ENCODE measurements around the gene ESR1. TPM values are rescaled to one million over a fixed set of nuclear protein-coding genes. Genes with fewer than 3 reads are reported as not detected.

ESR1 gene
- total RNA-seq, 2 donors from 2014 or later = 2.4 to 3.9 TPM

DNA sequence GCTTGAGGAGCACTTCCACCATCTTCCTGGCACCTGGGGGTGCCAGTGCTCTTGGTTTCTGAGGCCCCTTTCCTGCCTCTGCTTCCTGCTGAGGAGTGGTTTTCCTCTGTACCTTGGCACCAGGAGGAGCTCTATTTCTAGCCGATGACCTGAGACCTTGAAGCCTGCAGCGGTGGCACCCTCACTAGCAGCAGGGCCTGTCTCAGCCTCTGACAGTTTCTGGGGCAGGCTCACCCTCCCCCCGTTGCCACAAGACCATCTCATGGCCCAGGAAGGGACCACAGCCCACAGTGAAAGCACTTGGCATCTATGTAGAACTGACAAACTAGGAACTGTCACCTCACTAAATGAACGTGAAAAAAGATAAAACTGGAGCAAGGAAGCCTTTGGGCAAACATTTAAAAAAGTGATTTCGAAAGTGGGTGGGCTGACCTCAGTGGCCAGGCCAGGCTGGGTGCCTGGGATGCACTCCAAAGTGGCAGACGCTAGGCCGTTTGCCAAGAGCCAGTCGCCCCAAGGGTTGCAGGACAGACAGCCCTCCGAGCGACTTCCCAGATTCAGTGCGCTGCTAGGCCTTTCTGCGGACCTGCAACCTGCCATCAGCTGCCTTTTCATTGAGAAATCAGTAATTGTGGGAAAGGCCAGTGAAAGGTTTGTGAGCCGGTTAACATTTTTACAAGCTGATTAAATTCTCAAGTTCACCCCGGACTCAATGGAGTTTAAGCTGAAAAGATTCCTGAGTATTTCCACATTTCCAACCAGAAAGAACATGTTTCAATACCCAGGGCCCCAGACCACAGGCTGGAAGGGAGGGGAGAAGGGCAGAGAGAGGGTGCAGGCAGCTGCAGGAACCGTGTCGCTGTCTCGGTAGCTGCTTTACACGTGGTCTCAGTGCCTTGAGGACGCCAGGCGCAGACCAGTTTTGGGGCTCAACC, 303.7 kb downstream of the ESR1 start:
- DNase-seq (no peak), ATAC-seq (no peak)

DNA sequence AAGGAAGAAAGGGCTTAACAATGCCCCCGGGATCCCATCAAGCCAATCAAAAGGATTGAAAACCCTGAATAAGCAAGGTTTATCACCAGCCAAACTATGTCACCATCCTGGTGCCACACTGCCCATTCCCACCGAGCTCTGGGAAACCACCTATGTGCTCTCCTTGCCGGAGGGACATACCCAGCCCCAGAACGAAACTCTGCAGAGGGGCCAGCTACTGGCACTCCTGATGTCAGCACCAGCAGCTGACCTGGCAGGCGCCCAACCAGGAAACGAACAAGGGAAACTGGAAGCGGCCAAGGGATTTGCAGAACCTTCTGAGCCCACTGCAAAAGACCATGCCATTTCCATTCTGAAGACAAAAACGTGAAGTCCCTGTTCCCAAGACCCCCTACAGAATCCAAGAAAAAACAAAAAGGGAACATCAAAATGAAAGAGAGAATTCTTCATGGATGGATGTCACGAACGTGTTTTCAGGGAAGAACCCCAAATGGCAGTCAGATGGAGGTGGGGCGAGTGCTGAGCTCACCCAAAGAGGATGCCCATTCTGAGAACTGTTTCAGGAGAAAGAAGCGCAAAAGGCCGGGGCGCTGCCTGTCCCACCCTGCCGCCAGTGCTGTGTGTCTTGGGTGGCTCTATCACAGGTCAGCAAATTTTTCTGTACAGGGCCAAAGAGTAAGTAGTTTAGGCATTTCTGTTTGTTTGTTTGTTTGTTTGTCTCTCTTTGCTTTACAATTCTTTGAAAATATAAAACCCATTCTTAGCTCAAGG, 305.2 kb downstream of the ESR1 start:
- Mint-ChIP-seq H3K4me1 (no peaks in the 10 kb centered on the region), H3K27me3 (peaks cover 14% of the 10 kb centered on the region), H3K27ac (no peak overlapping the region), H3K4me3 (no peak overlapping the region), H3K36me3 (ENCODE audit: low read depth) (peaks cover 2% of the 10 kb centered on the region)
- H3K9me3 ChIP-seq (ENCODE audit: control insufficient read depth, low read length, poor library complexity, severe bottlenecking) = no peaks in the 10 kb centered on the region
- no peak for DNase-seq
- ATAC-seq = no peak

More for the DNA sequence above, 303.7 kb downstream of the ESR1 start:
- Mint-ChIP-seq H3K27me3 (peaks cover 14% of the 10 kb centered on the region), H3K27ac (no peak overlapping the region), H3K4me3 (no peak overlapping the region), H3K4me1 (no peaks in the 10 kb centered on the region), H3K36me3 (ENCODE audit: low read depth) (peaks cover 2% of the 10 kb centered on the region)
- H3K9me3 ChIP-seq (ENCODE audit: control insufficient read depth, low read length, poor library complexity, severe bottlenecking) = no peaks in the 10 kb centered on the region

DNA sequence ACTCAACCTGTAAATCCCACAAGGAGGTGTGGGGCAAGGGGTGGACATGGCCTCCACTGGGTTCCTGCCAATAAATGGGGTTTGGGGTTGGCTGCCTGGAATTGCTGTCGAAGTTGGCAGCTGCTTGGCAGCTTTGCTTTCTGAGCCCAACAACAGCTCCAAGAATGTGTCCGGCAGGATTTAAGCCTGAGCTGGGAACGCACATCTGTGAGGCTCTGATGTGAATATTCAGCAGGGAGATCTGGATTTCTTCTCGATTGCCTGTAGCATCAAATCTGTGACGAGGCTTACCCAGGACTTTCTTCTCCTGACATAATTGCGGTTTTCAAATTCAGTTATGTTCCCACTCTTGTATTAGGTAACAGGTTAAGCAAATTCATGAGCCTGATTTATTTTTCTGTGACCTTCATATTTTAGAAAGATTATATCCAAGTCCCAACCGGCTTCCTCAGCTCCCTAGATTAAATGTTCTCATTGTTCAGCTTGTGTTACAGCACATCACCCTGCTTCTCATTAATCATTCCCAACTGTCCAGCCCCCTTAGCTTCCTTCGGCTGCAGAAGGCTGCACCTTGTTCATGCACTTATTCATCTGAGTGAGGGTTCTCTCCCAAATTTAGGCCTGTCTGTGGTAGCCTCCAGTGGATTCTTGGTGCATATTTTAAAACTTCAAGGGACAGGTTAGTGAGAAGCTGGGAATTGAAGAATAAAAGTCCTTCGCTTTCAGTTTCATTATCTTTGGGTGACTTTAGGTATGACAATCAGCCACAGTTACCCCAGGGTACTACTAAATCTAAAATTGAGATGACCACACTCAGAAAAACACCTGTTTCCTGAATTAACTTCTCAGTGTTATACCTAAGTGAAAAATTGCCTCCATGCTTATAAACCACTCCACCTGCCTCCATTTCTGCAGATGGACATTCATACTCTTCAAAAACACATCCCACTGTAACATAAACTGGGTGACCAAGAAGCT, 310.0 kb downstream of the ESR1 start:
- ATAC-seq = no peak
- Mint-ChIP-seq H3K4me1 (no peaks in the 10 kb centered on the region), H3K4me3 (no peak overlapping the region), H3K36me3 (ENCODE audit: low read depth) (peaks cover 11% of the 10 kb centered on the region), H3K27me3 (no peaks in the 10 kb centered on the region), H3K27ac (no peak overlapping the region)
- H3K9me3 ChIP-seq (ENCODE audit: control insufficient read depth, low read length, poor library complexity, severe bottlenecking) = no peaks in the 10 kb centered on the region
- DNase-seq = no peak

DNA sequence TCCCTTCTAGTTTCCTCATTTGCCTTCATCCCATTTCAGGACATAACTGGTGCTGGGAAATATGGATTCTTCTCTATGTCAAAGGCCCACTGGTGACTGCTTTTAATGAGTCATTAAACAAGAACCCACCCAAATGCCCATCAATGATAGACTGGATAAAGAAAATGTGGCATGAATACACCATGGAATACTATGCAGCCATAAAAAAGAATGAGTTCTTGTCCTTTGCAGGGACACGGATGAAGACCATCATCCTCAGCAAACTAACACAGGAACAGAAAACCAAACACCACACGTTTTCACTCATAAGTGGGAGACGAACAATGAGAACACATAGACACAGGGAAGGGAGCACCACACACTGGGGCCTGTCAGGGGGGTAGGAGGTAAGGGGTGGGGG, 310.7 kb downstream of the ESR1 start:
- no peak overlapping the region for H3K4me3 Mint-ChIP-seq
- no peak overlapping the region for H3K27ac Mint-ChIP-seq
- no peaks in the 10 kb centered on the region for H3K4me1 Mint-ChIP-seq
- no peaks in the 10 kb centered on the region for H3K9me3 ChIP-seq (ENCODE audit: control insufficient read depth, low read length, poor library complexity, severe bottlenecking)
- no peak for ATAC-seq
- no peaks in the 10 kb centered on the region for H3K27me3 Mint-ChIP-seq
- no peak for DNase-seq
- H3K36me3 Mint-ChIP-seq (ENCODE audit: low read depth) = peaks cover 11% of the 10 kb centered on the region

DNA sequence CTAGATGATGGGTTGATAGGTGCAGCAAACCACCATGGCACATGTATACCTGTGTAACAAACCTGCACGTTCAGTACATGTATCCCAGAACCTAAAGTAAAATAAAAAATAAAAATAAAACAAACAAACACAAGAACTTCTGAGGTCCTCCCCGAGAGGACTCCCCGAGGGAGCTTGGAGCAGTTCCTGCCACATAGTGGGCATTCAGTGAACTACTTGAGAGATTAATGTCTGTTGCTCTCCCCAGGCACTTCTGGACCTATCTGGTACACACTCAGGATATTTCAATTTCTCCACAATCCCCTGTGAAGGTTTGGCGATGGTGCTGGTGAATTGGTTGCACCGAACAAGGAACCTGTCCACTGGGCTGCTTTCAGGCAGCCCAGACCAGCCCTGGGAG, 311.2 kb downstream of the ESR1 start:
- Mint-ChIP-seq H3K27ac (no peak overlapping the region), H3K4me3 (no peak overlapping the region), H3K36me3 (ENCODE audit: low read depth) (peaks cover 11% of the 10 kb centered on the region)

DNA sequence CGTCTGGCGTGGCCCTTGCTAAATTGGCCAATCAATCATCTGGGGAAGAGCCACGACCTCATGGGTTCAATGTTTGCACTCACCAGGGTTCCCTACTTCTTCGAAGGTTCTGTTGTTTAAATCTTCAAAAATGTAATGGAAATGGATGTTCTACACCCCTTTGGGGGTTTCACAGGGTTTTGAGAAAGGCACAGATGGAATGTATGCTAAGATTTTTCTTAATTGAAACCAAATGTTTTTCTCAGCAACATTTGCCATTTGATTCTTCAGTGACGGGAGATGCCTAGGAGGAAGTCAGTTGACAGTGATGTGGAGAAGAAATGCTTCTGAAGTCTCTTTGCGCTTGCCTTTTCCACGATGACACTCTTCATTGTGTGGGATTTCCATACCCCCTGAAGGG, 312.3 kb downstream of the ESR1 start:
- no peaks in the 10 kb centered on the region for H3K9me3 ChIP-seq (ENCODE audit: control insufficient read depth, low read length, poor library complexity, severe bottlenecking)
- no peak overlapping the region for H3K27ac Mint-ChIP-seq
- H3K27me3 Mint-ChIP-seq = no peaks in the 10 kb centered on the region
- DNase-seq = no peak
- peaks cover 11% of the 10 kb centered on the region for H3K36me3 Mint-ChIP-seq (ENCODE audit: low read depth)
- no peak overlapping the region for H3K4me3 Mint-ChIP-seq
- no peak for ATAC-seq
- H3K4me1 Mint-ChIP-seq = no peaks in the 10 kb centered on the region

More for the DNA sequence above, 311.2 kb downstream of the ESR1 start:
- Mint-ChIP-seq H3K27me3 (no peaks in the 10 kb centered on the region), H3K4me1 (no peaks in the 10 kb centered on the region)
- DNase-seq = no peak
- ATAC-seq = no peak
- H3K9me3 ChIP-seq (ENCODE audit: control insufficient read depth, low read length, poor library complexity, severe bottlenecking) = no peaks in the 10 kb centered on the region

DNA sequence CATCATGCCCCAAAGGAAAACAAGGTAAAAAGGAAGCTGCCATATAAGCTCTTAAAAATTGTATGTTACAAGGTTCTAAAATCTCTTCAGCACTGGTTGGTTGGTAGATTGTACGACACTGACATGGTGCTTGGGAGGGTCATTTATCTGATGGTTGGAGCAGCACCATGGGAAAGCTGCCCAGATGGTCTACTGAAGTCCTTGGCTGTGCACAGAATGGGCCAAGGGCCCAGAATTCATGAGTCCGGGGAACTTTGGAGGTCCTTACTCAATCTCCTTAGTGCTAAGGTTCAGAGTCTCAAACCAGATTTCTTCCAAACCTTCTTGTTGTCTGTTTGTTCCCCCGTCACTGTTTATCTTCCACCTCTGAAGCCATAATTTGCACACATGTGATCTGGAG, 314.4 kb downstream of the ESR1 start:
- peaks cover 11% of the 10 kb centered on the region for H3K36me3 Mint-ChIP-seq (ENCODE audit: low read depth)
- no peak overlapping the region for H3K4me3 Mint-ChIP-seq
- ATAC-seq (no peak), DNase-seq (no peak)
- peaks cover 2% of the 10 kb centered on the region for H3K4me1 Mint-ChIP-seq
- H3K9me3 ChIP-seq (ENCODE audit: control insufficient read depth, low read length, poor library complexity, severe bottlenecking) = no peaks in the 10 kb centered on the region
- H3K27me3 Mint-ChIP-seq = no peaks in the 10 kb centered on the region
- H3K27ac Mint-ChIP-seq = no peak overlapping the region

DNA sequence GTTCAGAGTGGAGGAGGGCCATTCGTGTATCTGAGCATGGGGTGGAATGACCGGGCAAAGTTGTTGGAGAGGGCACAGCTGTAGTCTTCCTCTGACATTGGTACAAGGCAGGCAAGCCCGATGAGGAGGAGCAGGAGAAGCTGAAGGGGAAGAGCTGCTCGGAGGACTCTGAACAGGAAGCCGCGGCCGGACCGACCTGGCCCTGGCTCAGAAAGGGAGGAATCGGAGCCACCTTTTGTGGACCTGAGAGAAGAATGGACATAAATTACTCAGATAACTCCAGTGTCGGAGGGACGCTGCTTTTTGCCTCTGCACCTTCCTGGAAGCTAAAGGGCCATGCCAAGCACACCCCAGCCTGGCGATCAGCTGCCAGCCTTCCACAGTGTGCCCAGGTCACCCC, 315.0 kb downstream of the ESR1 start:
- H3K27ac Mint-ChIP-seq = no peak overlapping the region
- peaks cover 11% of the 10 kb centered on the region for H3K36me3 Mint-ChIP-seq (ENCODE audit: low read depth)
- no peaks in the 10 kb centered on the region for H3K27me3 Mint-ChIP-seq
- ATAC-seq = no peak
- no peak for DNase-seq
- no peak overlapping the region for H3K4me3 Mint-ChIP-seq
- H3K4me1 Mint-ChIP-seq = peaks cover 2% of the 10 kb centered on the region
- no peaks in the 10 kb centered on the region for H3K9me3 ChIP-seq (ENCODE audit: control insufficient read depth, low read length, poor library complexity, severe bottlenecking)

DNA sequence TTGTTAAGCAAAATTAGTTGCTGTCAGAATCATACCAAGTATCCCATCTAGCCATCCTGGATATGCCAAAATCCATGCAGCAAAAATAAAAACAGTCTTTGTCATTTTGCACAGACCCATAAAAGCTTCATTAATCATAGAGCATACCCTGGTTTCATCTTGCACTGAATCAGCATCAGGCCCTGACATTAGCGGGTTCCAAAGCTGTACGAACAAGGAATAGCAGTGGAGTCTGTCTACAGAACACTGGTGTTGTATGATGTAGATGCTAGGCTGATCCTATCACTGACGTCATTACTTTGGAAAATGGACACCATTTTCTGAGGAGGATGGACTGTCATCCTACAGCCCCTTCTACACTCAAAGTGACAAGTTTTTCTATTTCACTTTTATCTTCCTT, 315.6 kb downstream of the ESR1 start:
- H3K36me3 Mint-ChIP-seq (ENCODE audit: low read depth) = peaks cover 11% of the 10 kb centered on the region
- peaks cover 2% of the 10 kb centered on the region for H3K4me1 Mint-ChIP-seq
- DNase-seq (no peak), ATAC-seq (no peak)
- H3K4me3 Mint-ChIP-seq = no peak overlapping the region
- no peaks in the 10 kb centered on the region for H3K27me3 Mint-ChIP-seq
- no peaks in the 10 kb centered on the region for H3K9me3 ChIP-seq (ENCODE audit: control insufficient read depth, low read length, poor library complexity, severe bottlenecking)
- H3K27ac Mint-ChIP-seq = peak overlapping the region; percentile 72

DNA sequence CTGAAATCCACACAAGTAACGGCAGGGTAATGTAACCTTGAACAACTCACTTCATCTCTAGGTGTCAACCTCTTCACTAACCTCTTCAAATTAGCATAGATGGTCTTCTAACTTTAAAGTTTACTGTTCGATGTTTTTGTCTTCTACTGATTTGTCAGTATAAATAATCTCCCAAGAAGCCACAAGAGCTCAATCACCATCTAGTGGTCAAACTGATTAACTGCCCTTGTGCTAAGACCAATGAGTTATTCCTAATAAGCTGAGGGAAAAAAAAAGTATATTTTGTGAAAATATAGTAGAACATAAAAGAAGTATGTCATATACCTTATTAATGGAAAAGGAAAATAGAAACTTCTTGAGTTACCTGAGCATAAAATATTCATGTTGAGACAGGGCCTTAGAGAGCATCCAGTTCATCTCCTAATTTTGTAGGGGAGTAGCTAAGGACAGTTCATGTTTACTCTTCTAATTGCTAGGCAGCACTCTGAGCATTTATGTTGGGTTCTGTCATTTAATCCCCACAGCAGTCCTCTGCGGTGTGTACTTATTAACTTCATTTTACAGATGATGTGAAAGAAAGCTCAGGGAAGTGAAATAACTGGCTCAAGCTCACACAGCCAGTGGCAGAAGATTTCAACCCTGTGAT, 317.1 kb downstream of the ESR1 start:
- no peak for ATAC-seq
- no peaks in the 10 kb centered on the region for H3K9me3 ChIP-seq (ENCODE audit: control insufficient read depth, low read length, poor library complexity, severe bottlenecking)
- H3K27me3 Mint-ChIP-seq = no peaks in the 10 kb centered on the region
- H3K4me1 Mint-ChIP-seq = peaks cover 2% of the 10 kb centered on the region
- no peak overlapping the region for H3K4me3 Mint-ChIP-seq
- H3K27ac Mint-ChIP-seq = peak overlapping the region; percentile 24
- H3K36me3 Mint-ChIP-seq (ENCODE audit: low read depth) = peaks cover 17% of the 10 kb centered on the region
- DNase-seq = no peak

DNA sequence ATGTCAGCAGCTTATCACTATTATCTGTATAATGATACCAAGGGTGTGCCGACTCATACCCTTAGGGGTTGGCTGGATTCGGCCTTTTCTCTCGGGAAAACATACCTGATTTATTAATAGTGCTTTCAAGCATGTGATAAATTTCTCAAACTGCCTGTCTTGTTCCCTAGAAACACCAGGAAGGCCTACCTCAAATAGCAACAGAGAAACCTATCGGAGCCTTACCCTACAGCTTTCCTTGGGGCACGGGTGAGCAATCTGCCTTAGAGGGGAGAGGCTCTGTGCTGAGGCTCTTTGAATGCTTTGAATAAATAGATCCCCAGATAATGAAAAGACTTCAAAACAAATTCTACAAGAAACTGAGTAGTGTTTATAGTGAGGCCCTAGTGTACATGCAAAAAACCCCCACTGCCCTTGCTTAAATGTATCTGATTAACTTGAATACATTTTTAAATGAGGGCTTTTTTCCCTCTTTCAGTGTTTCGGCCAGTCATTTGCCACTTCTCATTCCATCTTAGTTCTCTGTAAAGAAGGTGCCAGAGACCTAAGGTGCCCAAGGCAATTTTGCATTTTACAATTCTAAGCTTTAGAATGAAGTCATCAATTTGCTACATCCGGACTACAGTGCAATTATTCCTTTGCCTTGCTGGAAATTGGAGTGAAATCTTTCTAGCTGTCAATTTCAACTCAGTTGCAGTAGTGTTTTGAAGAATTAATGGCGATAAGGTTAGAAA, 320.1 kb downstream of the ESR1 start:
- no peaks in the 10 kb centered on the region for H3K9me3 ChIP-seq (ENCODE audit: control insufficient read depth, low read length, poor library complexity, severe bottlenecking)
- peaks cover 10% of the 10 kb centered on the region for H3K36me3 Mint-ChIP-seq (ENCODE audit: low read depth)
- no peak overlapping the region for H3K4me3 Mint-ChIP-seq
- no peak overlapping the region for H3K27ac Mint-ChIP-seq
- no peak for ATAC-seq
- no peaks in the 10 kb centered on the region for H3K27me3 Mint-ChIP-seq
- DNase-seq = no peak
- peaks cover 4% of the 10 kb centered on the region for H3K4me1 Mint-ChIP-seq

DNA sequence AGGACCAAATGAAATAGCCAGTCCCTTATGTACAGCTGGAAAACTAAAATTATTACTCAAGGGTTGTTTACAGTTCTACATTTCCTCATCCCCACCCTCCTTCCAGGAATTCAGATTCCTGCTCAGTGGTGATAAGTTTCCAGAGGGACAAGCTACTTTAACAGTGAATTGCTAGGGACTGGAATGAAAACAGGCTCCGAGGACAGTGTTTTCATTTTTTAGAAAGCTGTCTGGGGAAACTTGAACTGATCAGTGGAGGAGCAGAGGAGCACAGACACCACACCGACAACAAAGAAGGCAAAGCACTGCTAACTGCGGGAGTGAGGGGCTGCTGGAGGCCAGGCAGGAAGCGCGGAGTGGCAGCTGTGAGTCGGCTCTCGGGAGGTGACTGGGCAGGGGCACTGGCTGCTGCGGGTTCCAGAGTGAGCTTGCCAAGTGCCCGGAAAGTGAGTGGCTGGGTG, 322.2 kb downstream of the ESR1 start:
- H3K27me3 Mint-ChIP-seq = no peaks in the 10 kb centered on the region
- H3K9me3 ChIP-seq (ENCODE audit: control insufficient read depth, low read length, poor library complexity, severe bottlenecking) = no peaks in the 10 kb centered on the region
- no peak overlapping the region for H3K4me3 Mint-ChIP-seq
- H3K36me3 Mint-ChIP-seq (ENCODE audit: low read depth) = peaks cover 10% of the 10 kb centered on the region
- ATAC-seq (no peak), DNase-seq (no peak)
- H3K27ac Mint-ChIP-seq = peak overlapping the region; percentile 11
- peaks cover 4% of the 10 kb centered on the region for H3K4me1 Mint-ChIP-seq

Data from T-helper 17 cell (primary cell).